Activated T-helper 17 cell treated with anti-CD3 and anti-CD28 coated beads, Interleukin-2, amount 50 U/mL, for 72 hours (primary cell): ENCODE measurements around the gene APBB3. TPM values are rescaled to one million over a fixed set of nuclear protein-coding genes. Genes with fewer than 3 reads are reported as not detected.
A peak's percentile ranks its signal among the peaks of the same experiment; 100 is the strongest.
"Not testable (repeated sequence)": the region's sequence is repeated elsewhere in the genome, so short reads cannot be mapped to it uniquely, and the experiment has no call there.

Experiments
- ATAC-seq: fragments of 150-1000 bp; cut with Tn5 transposase; replicated peaks from 2 replicates; pipeline ENCODE4 v1.10.0; 2021; ENCODE audit warnings: mild to moderate bottlenecking, moderate library complexity
- H3K27ac Mint-ChIP-seq: one replicate; pipeline ENCODE4 v1.8.0; 2022; ENCODE audit warnings: mixed read lengths
- H3K27me3 Mint-ChIP-seq: one replicate; pipeline ENCODE4 v1.8.0; 2022; ENCODE audit warnings: mixed read lengths
- H3K36me3 Mint-ChIP-seq: one replicate; pipeline ENCODE4 v1.8.0; 2022; ENCODE audit warnings: low read depth, mild to moderate bottlenecking, mixed read lengths
- H3K4me1 Mint-ChIP-seq: one replicate; pipeline ENCODE4 v1.8.0; 2022; ENCODE audit warnings: mixed read lengths
- H3K4me3 Mint-ChIP-seq: one replicate; pipeline ENCODE4 v1.8.0; 2022; ENCODE audit warnings: mild to moderate bottlenecking, mixed read lengths
- H3K9me3 Mint-ChIP-seq: one replicate; pipeline ENCODE4 v1.8.0; 2022; ENCODE audit warnings: mixed read lengths
- total RNA-seq, 2 donors: library from RNA; stranded (reverse); gene quantifications; one replicate each; pipeline ENCODE4 v1.2.3, GENCODE V29; 2022

The APBB3 gene
- 10 to 100 TPM; 20.5 to 56.6 TPM for total RNA-seq

DNA sequence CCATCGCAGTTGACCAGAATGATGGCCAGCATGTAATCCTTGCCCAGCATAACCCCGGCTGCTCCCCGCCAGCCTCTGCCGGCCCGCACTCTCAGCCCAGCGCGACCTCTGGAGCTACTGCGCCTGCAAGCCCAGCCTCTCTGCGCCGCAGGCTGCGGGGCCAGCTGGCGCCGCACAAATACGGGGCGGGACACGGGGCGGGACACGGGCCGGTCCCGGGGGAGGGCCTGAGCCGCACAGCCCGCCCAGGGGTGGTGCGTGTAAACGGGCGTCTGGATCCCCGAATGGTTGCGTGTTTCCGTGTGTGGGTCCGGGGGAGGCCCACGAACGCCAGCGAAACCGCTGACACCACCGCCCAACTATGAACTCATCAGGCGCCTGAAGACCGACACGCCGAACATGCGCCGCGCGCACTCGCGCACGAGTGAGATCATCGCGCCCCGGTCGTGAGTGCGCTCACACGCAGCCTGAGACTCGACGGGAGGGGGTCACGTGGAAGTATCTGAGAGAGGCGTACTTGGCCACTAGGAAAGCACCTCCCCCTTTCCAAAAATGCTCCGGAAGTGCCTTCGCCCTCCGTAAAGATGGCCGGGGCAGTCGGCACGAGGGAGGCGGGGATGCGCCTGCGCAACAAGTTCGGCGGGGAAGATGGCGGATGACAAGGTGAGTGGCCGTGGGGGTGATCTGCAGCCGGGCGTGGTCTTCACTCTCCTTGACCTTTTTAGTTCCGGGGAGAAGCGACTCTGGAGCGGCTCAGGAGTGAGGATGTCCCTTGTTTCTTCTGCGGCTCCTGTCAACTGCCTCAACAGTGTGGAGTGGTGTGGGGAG lies at the start of gene APBB3, which contains the start of gene SLC35A4:
Gene APBB3, minus strand, starts transcription at position 403 of the 828 bp plus-strand sequence. Its CDS starts 353 bp downstream, at position 50.
Gene SLC35A4, plus strand, starts transcription at position 633 of the 828 bp plus-strand sequence. CDS start 2,342 bp downstream, outside the sequence.
- Mint-ChIP-seq H3K36me3 (peaks cover 45% of the 10 kb centered on the region), H3K27me3 (no peaks in the 10 kb centered on the region), H3K4me1 (peaks cover 23% of the 10 kb centered on the region), H3K4me3 (peak within 1 kb of the TSS; percentile 93), H3K9me3 (no peaks in the 10 kb centered on the region), H3K27ac (peak within 1 kb of the TSS; percentile 93)
- ATAC-seq, result peak; percentile 93

DNA sequence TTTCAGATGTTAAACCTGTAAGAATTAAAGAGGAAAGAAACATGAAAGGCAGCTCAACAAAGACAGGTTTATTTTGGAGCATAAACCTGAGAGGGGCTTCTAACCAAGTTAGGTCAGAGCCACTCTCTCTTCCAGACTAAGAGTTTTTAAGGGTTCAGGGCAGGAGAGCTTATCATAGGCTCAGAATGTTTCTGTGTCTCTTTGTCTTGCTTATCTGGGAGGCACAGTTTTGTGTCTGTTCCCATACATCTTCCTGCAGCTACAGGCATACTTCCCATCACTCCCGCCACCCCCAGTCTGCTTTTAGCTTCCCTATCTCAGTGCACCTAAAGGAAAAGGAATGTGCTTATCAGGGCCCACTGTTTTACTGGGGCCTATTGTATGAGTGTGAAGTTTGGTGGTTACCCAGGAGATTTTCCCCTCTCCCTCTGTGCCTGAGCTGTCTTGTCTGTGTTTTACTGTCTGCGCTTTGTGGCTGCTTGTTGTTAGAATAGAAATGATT lies 46.7 kb upstream of the APBB3 start:
- H3K9me3 Mint-ChIP-seq, result no peaks in the 10 kb centered on the region
- H3K27ac Mint-ChIP-seq, result no peak overlapping the region
- no peaks in the 10 kb centered on the region for H3K36me3 Mint-ChIP-seq
- no peak overlapping the region for H3K4me3 Mint-ChIP-seq
- ATAC-seq, result no peak
- H3K27me3 Mint-ChIP-seq, result peaks cover 5% of the 10 kb centered on the region
- H3K4me1 Mint-ChIP-seq, result peaks cover 9% of the 10 kb centered on the region

DNA sequence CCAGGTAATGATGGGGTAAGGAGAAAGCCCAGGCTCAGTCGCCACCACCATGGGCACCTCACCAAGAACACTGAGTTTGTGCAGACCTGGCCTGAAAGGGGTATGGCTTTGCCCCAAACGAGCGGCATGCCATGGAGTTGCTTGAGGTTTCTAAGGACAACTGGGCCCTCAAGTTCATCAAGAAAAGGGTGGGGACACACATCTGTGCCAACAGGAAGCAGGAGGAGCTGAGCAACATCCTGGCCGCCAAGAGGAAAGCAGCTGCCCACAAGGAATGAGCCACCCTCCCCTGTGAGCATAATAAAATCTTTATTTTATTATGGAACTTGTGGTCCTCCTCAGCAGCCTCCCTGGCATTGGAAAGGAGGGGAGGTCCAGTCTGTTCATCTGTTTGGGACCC lies 44.7 kb upstream of the APBB3 start:
- ATAC-seq, result no peak
- Mint-ChIP-seq H3K4me1 (peaks cover 9% of the 10 kb centered on the region), H3K9me3 (no peaks in the 10 kb centered on the region), H3K4me3 (no peak overlapping the region), H3K27ac (no peak overlapping the region), H3K27me3 (peaks cover 5% of the 10 kb centered on the region), H3K36me3 (no peaks in the 10 kb centered on the region)

DNA sequence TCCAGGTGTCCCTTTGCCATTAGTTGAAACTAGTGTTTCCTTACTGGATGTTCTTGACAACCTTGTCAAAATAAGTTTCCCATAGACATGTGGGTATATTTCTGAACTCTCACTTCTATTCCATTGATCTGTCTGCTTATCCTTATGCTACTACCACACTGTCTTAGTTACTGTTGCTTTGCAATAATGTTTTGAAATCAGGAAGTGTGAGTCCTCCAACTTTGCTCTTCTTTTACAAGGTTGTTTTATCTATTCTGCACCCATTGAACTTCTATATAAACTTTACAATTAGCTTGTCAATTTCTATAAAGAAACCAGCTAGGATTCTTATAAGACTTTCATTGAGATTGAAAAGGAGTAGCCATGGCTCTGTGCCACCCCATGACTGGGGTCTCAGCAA lies 44.3 kb upstream of the APBB3 start:
- peaks cover 5% of the 10 kb centered on the region for H3K27me3 Mint-ChIP-seq
- no peaks in the 10 kb centered on the region for H3K9me3 Mint-ChIP-seq
- no peak overlapping the region for H3K4me3 Mint-ChIP-seq
- H3K4me1 Mint-ChIP-seq, result peaks cover 9% of the 10 kb centered on the region
- no peaks in the 10 kb centered on the region for H3K36me3 Mint-ChIP-seq
- H3K27ac Mint-ChIP-seq, result no peak overlapping the region
- no peak for ATAC-seq

DNA sequence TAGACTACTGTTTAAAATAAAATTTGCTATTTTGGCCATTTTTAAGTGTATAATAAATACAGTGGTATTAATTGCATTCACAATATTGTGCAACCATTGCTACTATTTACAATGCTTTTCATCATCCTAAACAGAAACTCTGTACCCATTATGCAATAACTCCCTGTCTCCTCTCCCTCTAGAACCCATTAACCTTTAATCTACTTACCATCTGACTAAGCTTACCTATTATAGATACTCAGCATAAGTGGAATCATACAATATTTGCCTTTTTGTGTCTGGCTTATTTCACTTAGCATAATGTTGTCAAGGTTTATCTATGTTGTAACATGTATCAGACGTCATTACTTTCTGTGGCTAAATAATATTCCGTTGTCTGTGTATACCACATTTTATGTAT lies 42.6 kb upstream of the APBB3 start:
- Mint-ChIP-seq H3K9me3 (no peaks in the 10 kb centered on the region), H3K4me3 (no peak overlapping the region), H3K36me3 (no peaks in the 10 kb centered on the region), H3K4me1 (peaks cover 4% of the 10 kb centered on the region), H3K27ac (no peak overlapping the region), H3K27me3 (no peaks in the 10 kb centered on the region)
- ATAC-seq, result no peak

DNA sequence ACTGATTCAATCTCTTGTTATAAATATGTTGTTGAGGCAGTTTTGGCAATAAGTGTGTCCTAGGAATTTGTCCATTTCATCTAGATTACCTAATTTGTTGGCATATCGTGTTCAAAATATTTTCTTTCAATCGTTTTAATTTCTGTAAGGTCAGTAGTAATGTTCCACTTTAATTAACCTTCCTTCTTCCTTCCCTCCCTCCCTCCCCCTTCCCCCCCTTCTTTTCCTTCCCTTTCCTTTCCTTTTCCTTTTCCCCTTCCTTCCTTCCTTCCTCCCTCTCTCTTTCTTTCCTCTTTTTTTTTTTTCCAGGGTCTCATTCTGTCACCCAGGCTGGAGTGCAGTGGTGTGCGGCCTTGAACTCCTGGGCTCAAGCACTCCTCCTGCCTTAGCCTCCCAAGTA lies 41.5 kb upstream of the APBB3 start:
- H3K4me1 Mint-ChIP-seq, result peaks cover 4% of the 10 kb centered on the region
- ATAC-seq, result no peak

GRCh38 chr5:140603734-140604133 lies 39.3 kb upstream of the APBB3 start:
- Mint-ChIP-seq H3K27ac (no peak overlapping the region), H3K4me1 (peaks cover under 1% of the 10 kb centered on the region), H3K4me3 (no peak overlapping the region), H3K36me3 (no peaks in the 10 kb centered on the region), H3K27me3 (no peaks in the 10 kb centered on the region), H3K9me3 (no peaks in the 10 kb centered on the region)
- ATAC-seq, result no peak

More for the DNA sequence above, 41.5 kb upstream of the APBB3 start:
- H3K27me3 Mint-ChIP-seq, result no peaks in the 10 kb centered on the region
- no peaks in the 10 kb centered on the region for H3K9me3 Mint-ChIP-seq
- no peak overlapping the region for H3K4me3 Mint-ChIP-seq
- no peaks in the 10 kb centered on the region for H3K36me3 Mint-ChIP-seq
- H3K27ac Mint-ChIP-seq, result no peak overlapping the region

DNA sequence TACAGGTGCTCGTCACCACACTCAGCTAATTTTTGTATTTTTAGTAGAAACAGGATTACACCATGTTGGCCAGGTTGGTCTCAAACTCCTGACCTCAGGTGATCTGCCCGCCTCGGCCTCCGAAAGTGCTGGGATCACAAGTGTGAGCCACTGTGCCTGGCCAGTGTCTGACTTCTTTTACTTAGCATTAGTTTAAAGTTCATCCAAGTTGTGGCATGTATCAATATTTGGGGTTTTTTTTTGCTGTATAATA lies 39.0 kb upstream of the APBB3 start:
- not testable (repeated sequence) for H3K36me3 Mint-ChIP-seq, H3K9me3 Mint-ChIP-seq, H3K27ac Mint-ChIP-seq, H3K4me3 Mint-ChIP-seq, ATAC-seq, H3K27me3 Mint-ChIP-seq, H3K4me1 Mint-ChIP-seq

DNA sequence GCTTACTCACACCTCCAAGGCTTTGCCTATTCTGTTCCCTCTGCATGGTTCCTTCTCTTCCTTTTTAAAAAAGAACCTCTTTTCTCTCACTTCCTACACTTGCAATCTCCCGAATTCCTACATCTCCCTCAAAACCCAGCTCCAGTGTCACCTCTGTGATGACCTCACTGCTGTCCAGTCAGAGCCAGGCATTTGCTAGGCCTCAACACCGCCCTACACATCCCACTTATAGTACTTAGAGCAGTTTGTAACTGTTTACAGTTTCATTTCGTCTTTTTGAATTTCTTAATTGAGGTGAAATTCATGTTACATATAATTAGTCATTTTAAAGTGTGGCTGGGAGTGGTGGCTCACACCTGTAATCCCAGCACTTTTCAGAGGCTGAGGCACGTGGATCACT lies 37.7 kb upstream of the APBB3 start:
- Mint-ChIP-seq H3K9me3 (no peaks in the 10 kb centered on the region), H3K27me3 (no peaks in the 10 kb centered on the region), H3K36me3 (no peaks in the 10 kb centered on the region), H3K27ac (no peak overlapping the region), H3K4me1 (no peaks in the 10 kb centered on the region), H3K4me3 (no peak overlapping the region)
- ATAC-seq, result no peak

DNA sequence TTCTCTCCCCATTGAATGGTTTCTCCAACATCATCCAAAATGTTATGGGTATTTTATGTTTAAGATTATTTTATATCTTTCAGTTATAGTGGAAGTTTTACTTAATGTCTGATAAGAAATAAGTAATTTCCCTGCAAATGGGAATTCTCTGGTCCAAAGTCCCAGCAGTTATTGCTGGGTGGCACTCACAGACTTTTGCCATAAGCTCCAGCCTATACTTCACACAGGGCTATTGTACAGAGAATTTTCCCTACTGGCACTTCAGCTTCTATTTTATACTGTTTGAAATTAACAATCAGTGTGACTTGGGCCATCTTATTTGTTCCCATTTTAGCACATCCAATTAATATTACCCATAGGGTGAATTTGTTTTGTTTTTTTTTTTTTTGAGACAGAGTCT lies 35.7 kb upstream of the APBB3 start:
- H3K4me1 Mint-ChIP-seq, result no peaks in the 10 kb centered on the region
- ATAC-seq, result no peak
- H3K4me3 Mint-ChIP-seq, result no peak overlapping the region
- H3K9me3 Mint-ChIP-seq, result no peaks in the 10 kb centered on the region
- no peak overlapping the region for H3K27ac Mint-ChIP-seq
- no peaks in the 10 kb centered on the region for H3K27me3 Mint-ChIP-seq
- no peaks in the 10 kb centered on the region for H3K36me3 Mint-ChIP-seq

DNA sequence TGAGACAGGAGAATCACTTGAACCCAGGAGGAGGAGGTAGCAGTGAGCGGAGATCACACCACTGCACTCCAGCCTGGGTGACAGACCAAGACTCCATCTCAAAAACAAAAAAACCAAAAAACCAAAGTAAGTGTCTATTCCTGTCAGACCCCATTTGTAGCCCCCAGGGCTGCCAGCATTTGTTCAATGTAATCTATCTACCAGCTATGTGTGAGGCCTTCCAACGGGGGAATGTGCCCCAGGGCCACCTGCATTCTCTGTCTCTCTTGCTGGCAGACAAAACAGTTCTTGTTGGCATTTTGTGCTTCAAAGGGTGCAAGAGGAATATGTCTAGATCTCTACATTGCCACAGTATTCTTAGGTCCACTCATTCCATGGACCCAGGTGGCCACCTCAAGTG lies 34.4 kb upstream of the APBB3 start:
- ATAC-seq, result no peak
- no peaks in the 10 kb centered on the region for H3K36me3 Mint-ChIP-seq
- H3K27me3 Mint-ChIP-seq, result no peaks in the 10 kb centered on the region
- H3K4me1 Mint-ChIP-seq, result no peaks in the 10 kb centered on the region
- no peaks in the 10 kb centered on the region for H3K9me3 Mint-ChIP-seq
- no peak overlapping the region for H3K27ac Mint-ChIP-seq
- no peak overlapping the region for H3K4me3 Mint-ChIP-seq

DNA sequence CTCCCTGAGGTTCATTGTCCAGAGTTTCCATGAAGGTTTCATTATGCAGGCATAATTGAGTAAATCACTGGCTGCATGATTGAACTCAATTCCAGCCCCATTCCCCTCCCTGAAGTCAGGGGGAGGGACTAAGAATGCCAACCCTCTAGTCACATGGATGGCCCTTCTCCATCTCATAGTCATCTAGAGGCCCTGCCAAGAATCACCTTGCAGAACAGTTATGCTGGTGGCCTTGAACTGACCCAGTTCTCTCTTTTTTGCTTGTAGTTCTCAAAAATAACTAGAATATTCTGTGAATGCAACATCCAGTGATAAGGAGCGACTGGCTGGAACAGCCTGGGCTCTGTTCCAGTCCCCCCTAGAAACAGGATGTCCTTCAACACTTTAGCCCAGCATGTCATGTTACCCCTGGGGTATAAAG lies 31.9 kb upstream of the APBB3 start:
- H3K4me3 Mint-ChIP-seq, result no peak overlapping the region
- H3K27me3 Mint-ChIP-seq, result no peaks in the 10 kb centered on the region
- no peak for ATAC-seq
- H3K4me1 Mint-ChIP-seq, result no peaks in the 10 kb centered on the region
- no peaks in the 10 kb centered on the region for H3K36me3 Mint-ChIP-seq
- no peak overlapping the region for H3K27ac Mint-ChIP-seq
- no peaks in the 10 kb centered on the region for H3K9me3 Mint-ChIP-seq

GRCh38 chr5:140595538-140596300 lies 31.3 kb upstream of the APBB3 start:
- Mint-ChIP-seq H3K4me3 (no peak overlapping the region), H3K9me3 (no peaks in the 10 kb centered on the region), H3K27ac (no peak overlapping the region), H3K36me3 (no peaks in the 10 kb centered on the region), H3K4me1 (no peaks in the 10 kb centered on the region), H3K27me3 (no peaks in the 10 kb centered on the region)
- ATAC-seq, result no peak

- Mint-ChIP-seq H3K4me3 (no peak overlapping the region), H3K4me1 (no peaks in the 10 kb centered on the region), H3K36me3 (no peaks in the 10 kb centered on the region), H3K9me3 (no peaks in the 10 kb centered on the region), H3K27me3 (no peaks in the 10 kb centered on the region), H3K27ac (no peak overlapping the region)
- ATAC-seq, result no peak
Observed at GRCh38 chr5:140594169-140594568, 29.8 kb upstream of the APBB3 start.

- not testable (repeated sequence) for H3K4me3 Mint-ChIP-seq, H3K36me3 Mint-ChIP-seq, H3K27me3 Mint-ChIP-seq, H3K27ac Mint-ChIP-seq, H3K9me3 Mint-ChIP-seq, ATAC-seq, H3K4me1 Mint-ChIP-seq
Observed at GRCh38 chr5:140593070-140593469, 28.7 kb upstream of the APBB3 start.
